ENCODE data around the gene DOCK1.
A peak's percentile ranks its signal among the peaks of the same experiment; 100 is the strongest.

Gene DOCK1

GRCh38 chr10:127325506-127325905 lies 420.3 kb downstream of the DOCK1 start:
- DNase-seq: no peak

- no peak for DNase-seq
Observed at GRCh38 chr10:127326883-127327282, 421.7 kb downstream of the DOCK1 start.

GRCh38 chr10:127331696-127332095 lies 426.5 kb downstream of the DOCK1 start:
- no peak for DNase-seq

GRCh38 chr10:127332631-127333030 lies 427.4 kb downstream of the DOCK1 start:
- DNase-seq: no peak

GRCh38 chr10:127337801-127338200 lies 432.6 kb downstream of the DOCK1 start:
- DNase-seq: no peak

GRCh38 chr10:127338399-127339110 lies 433.3 kb downstream of the DOCK1 start:
- no peak for DNase-seq

- DNase-seq: no peak
Observed at GRCh38 chr10:127343821-127344220, 438.6 kb downstream of the DOCK1 start.

- DNase-seq: no peak
Observed at GRCh38 chr10:127344346-127344745, 439.1 kb downstream of the DOCK1 start.

- no peak for DNase-seq
Observed at GRCh38 chr10:127345231-127345965, 440.2 kb downstream of the DOCK1 start.

- DNase-seq: no peak
Observed at GRCh38 chr10:127346604-127347003, 441.4 kb downstream of the DOCK1 start.

- no peak for DNase-seq
Observed at GRCh38 chr10:127347202-127347959, 442.2 kb downstream of the DOCK1 start.

GRCh38 chr10:127349737-127350136 lies 444.5 kb downstream of the DOCK1 start:
- no peak for DNase-seq

- DNase-seq: no peak
Observed at GRCh38 chr10:127351542-127351941, 446.3 kb downstream of the DOCK1 start.

GRCh38 chr10:127353544-127353943 lies 448.3 kb downstream of the DOCK1 start:
- DNase-seq: no peak

- no peak for DNase-seq
Observed at GRCh38 chr10:127354255-127354654, 449.0 kb downstream of the DOCK1 start.

- no peak for DNase-seq
Observed at GRCh38 chr10:127354992-127355391, 449.8 kb downstream of the DOCK1 start.

- DNase-seq: no peak
Observed at GRCh38 chr10:127356360-127356759, 451.1 kb downstream of the DOCK1 start.

- DNase-seq: no peak
Observed at GRCh38 chr10:127357265-127357664, 452.0 kb downstream of the DOCK1 start.

- DNase-seq: no peak
Observed at GRCh38 chr10:127358337-127358736, 453.1 kb downstream of the DOCK1 start.

- DNase-seq: peak; percentile 24
Observed at GRCh38 chr10:127364034-127364433, 458.8 kb downstream of the DOCK1 start.

GRCh38 chr10:127368101-127368500 lies 462.9 kb downstream of the DOCK1 start:
- DNase-seq: no peak

GRCh38 chr10:127368929-127369328 lies 463.7 kb downstream of the DOCK1 start:
- no peak for DNase-seq

GRCh38 chr10:127370601-127371000 lies 465.4 kb downstream of the DOCK1 start:
- no peak for DNase-seq

GRCh38 chr10:127372361-127372760 lies 467.1 kb downstream of the DOCK1 start:
- no peak for DNase-seq

Measured in RPMI8226 (cell line).